MM.1S (cell line): ENCODE measurements around the gene RGSL1.

Experiments used
- EZH2phosphoT487 ChIP-seq: fragments of 300-600 bp; sonication (generic); IDR thresholded peaks from 2 replicates; pipeline ENCODE4 v1.6.1; 2018; ENCODE audit warnings: antibody characterized with exemption, low read length
- TF ChIP-seq, protein P1 (sequence below): fragments of 300-600 bp; sonication (generic); IDR thresholded peaks from 2 replicates; pipeline ENCODE4 v1.5.1; 2016; ENCODE audit warnings: antibody characterized with exemption, low read length, mixed read lengths

DNA sequence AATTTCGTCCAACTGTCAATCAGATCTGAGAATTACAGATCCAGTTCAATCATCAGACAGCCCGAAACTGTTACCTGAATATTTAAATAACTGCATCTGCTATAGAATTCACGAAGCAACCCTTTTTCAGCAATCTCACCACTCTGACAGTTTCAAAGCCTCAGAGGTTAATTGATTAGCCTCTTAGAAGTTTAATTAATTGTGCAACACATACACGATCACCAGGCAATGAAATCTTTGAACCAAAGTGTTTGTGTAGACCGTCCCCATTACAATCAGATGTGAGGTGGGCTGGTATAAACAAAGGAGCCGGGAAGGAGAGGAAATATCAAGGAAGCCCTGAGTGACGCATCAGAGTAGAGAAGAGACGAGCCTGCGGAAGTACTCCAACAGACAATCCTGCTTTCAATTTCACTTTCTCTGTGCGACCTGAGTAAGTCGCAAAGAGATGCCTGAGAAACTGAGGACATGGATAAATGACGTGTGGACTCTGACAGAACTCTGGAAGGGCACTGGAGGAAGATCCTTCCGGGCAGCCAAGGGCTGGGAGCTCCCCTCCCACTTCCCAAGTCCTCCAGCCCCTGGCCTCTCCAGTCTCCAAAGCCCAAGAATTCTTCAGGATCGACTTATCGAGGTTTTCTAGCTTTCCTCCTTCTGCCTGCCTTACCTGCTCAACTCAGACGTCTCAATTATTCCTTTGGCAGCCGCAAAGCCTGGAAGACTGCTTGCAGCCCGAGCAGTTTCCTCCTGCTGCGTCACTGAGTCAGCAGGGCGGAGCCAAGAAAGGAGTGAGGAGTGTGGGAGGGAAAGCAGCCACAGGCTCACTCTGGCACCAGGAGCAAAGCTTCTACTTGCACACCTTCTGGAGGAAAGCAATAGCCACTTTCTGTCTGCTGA lies 138.8 kb downstream of the RGSL1 start, which contains the start of gene RNASEL:
- TF ChIP-seq, protein P1, sequence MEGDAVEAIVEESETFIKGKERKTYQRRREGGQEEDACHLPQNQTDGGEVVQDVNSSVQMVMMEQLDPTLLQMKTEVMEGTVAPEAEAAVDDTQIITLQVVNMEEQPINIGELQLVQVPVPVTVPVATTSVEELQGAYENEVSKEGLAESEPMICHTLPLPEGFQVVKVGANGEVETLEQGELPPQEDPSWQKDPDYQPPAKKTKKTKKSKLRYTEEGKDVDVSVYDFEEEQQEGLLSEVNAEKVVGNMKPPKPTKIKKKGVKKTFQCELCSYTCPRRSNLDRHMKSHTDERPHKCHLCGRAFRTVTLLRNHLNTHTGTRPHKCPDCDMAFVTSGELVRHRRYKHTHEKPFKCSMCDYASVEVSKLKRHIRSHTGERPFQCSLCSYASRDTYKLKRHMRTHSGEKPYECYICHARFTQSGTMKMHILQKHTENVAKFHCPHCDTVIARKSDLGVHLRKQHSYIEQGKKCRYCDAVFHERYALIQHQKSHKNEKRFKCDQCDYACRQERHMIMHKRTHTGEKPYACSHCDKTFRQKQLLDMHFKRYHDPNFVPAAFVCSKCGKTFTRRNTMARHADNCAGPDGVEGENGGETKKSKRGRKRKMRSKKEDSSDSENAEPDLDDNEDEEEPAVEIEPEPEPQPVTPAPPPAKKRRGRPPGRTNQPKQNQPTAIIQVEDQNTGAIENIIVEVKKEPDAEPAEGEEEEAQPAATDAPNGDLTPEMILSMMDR = no peak
- no peak for TF ChIP-seq EZH2phosphoT487
